Posterior vena cava (tissue), 2 donors: ENCODE results near the gene KCTD6. TPM values are rescaled to one million over a fixed set of nuclear protein-coding genes. Genes with fewer than 3 reads are reported as not detected.

Experiments used
- DNase-seq: peaks from one replicate; pipeline ENCODE4 v3.0.0-alpha.2; 2020; ENCODE audit warnings: low spot score
- intact Hi-C, 2 donors: fragments of 100-400 bp; cut with DNase I; formaldehyde crosslinking; loops; one replicate each; pipeline versions ENCODE4 v1.14.1 to v1.14.2; 2022 to 2023
- long read RNA-seq, 2 donors: library from polyadenylated mRNA; unstranded; transcript quantifications; one replicate each; pipeline ENCODE4 v2.0.0, GENCODE V29; 2020 to 2021
- total RNA-seq, 2 donors: library from RNA; stranded (reverse); fragmentation: NEBNext Ultra II Directional; extraction: Animal tissue kit (Norgen Biotek cat#: 25700); gene quantifications; one replicate each; pipeline ENCODE4 v1.2.1, GENCODE V29; 2021
- donor health status: DM: yes; HTN: yes; CAD: no.
- donor health status: DM: yes; HTN: yes; CAD: no.

The KCTD6 gene
- total RNA-seq: 10 to 100 TPM in 1 of 2 donors, 1 to 10 TPM in 1; 7.5 to 10.6 TPM
- long read RNA-seq, donor 1, partial matches to known transcripts: 1 of 5 reads
- long read RNA-seq, donor 1, other reads (novel, unspliced or antisense): 0 of 5 reads
- long read RNA-seq, donor 2, transcript KCTD6-202 (3 exons, 1,533 nt): major isoform, 28 of 30 reads
- long read RNA-seq, donor 2, partial matches to known transcripts: 0 of 30 reads
- long read RNA-seq, donor 2, other reads (novel, unspliced or antisense): 0 of 30 reads

GRCh38 chr3:58491506-58492402 lies at the start of gene KCTD6:
Gene KCTD6 (plus strand): TSS chr3:58492096. CDS start chr3:58498756, 6,660 bp downstream.
- intact Hi-C loops: loop anchor here in 1 of 2 donors (5.0 to 10.0 kb wide), 3 partner anchors 41 to 159 kb away; partner anchors contain the start of genes PDHB and PXK
- peak; percentile 98 for DNase-seq

GRCh38 chr3:58452176-58452575 lies 39.7 kb upstream of the KCTD6 start:
- no peak for DNase-seq
- intact Hi-C loops: no loop called here

- DNase-seq: no peak
- intact Hi-C loops: no loop called here
Measured at GRCh38 chr3:58459160-58459559, 32.7 kb upstream of the KCTD6 start.

- intact Hi-C loops: no loop called here
Measured at GRCh38 chr3:58462829-58463180, 29.1 kb upstream of the KCTD6 start.

GRCh38 chr3:58463181-58463941 lies 28.5 kb upstream of the KCTD6 start:
- intact Hi-C loops: no loop called here
- DNase-seq: peak; percentile 87

More at GRCh38 chr3:58462829-58463180, 29.1 kb upstream of the KCTD6 start:
- DNase-seq: no peak

- intact Hi-C loops: no loop called here
- DNase-seq: no peak
Measured at GRCh38 chr3:58463942-58464271, 28.0 kb upstream of the KCTD6 start.

- DNase-seq: no peak
- intact Hi-C loops: no loop called here
Measured at GRCh38 chr3:58464866-58465265, 27.0 kb upstream of the KCTD6 start.

- DNase-seq: no peak
Measured at GRCh38 chr3:58466899-58467563, 24.9 kb upstream of the KCTD6 start.

GRCh38 chr3:58469096-58469495 lies 22.8 kb upstream of the KCTD6 start:
- intact Hi-C loops: no loop called here
- DNase-seq: no peak

More at GRCh38 chr3:58466899-58467563, 24.9 kb upstream of the KCTD6 start:
- intact Hi-C loops: no loop called here

- intact Hi-C loops: no loop called here
- DNase-seq: no peak
Measured at GRCh38 chr3:58470363-58471024, 21.4 kb upstream of the KCTD6 start.

- intact Hi-C loops: no loop called here
- DNase-seq: no peak
Measured at GRCh38 chr3:58471025-58471887, 20.6 kb upstream of the KCTD6 start.

- no peak for DNase-seq
- intact Hi-C loops: no loop called here
Measured at GRCh38 chr3:58473275-58473674, 18.6 kb upstream of the KCTD6 start.

GRCh38 chr3:58474348-58474911 lies 17.5 kb upstream of the KCTD6 start:
- intact Hi-C loops: no loop called here
- DNase-seq: no peak

GRCh38 chr3:58474967-58475578 lies 16.8 kb upstream of the KCTD6 start:
- intact Hi-C loops: no loop called here
- no peak for DNase-seq

- intact Hi-C loops: no loop called here
- no peak for DNase-seq
Measured at GRCh38 chr3:58478781-58479180, 13.1 kb upstream of the KCTD6 start.

- intact Hi-C loops: no loop called here
- DNase-seq: no peak
Measured at GRCh38 chr3:58480309-58480708, 11.6 kb upstream of the KCTD6 start.

GRCh38 chr3:58482917-58483636 lies 8.8 kb upstream of the KCTD6 start:
- intact Hi-C loops: no loop called here
- DNase-seq: no peak
